ENCODE measurements around the gene CLEC19A.

DNA sequence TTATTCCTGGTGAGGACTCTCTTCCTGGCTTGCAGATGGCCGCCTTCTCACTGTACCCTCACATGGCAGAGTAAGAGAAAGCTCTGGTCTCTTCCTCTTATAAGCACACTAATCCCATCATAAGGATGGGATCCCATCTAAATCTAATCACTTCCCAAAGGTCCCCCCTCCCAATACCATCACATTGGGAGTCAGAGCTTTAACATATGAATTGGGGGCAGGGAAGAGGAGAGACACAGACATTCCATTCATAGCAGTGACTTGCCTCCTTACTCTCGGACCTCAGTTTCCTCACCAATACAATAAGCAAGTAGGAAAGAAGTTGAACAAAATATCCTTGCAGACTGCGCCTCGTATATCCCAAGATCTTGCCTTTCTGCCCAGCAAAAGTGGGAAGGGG lies 1.7 kb downstream of the CLEC19A start:
- no peak for TF ChIP-seq POLR2A (IDR thresholded peaks at IDR 0.05)
- TF ChIP-seq CTCF (IDR thresholded peaks at IDR 0.05) = no peak
